Hematopoietic multipotent progenitor cell treated with erythropoietin and hydrocortisone succinate and interleukin-3 and kit ligand, for 4 days (in vitro differentiated cells): Measurements from ENCODE around the gene BDP1.
"Not testable (repeated sequence)": the region's sequence is repeated elsewhere in the genome, so short reads cannot be mapped to it uniquely, and the experiment has no call there.

Experiments used
- DNase-seq: peaks from one replicate; pipeline ENCODE4 v3.0.0-alpha.2; 2015

BDP1 gene

GRCh38 chr5:71571811-71572210 lies 116.4 kb downstream of the BDP1 start:
- not testable (repeated sequence) for DNase-seq

DNA sequence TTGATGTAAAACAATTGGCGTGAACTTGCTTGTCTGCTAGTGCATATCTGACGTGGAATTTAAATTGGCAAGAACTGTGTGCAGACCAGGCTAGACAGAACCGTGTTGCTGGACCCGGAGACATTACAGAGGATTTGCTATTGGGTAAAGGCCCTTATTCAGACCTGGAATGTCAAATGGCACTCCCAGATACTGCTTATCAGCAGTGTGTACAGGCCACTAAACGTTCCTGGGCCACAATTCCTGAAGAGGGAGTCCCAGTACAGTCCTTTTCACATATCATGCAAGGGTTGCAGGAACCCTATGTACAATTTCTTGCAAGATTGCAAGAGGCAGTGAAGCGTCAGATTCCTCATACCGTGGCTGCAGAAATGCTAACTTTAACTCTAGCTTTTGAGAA lies 118.1 kb downstream of the BDP1 start:
- no peak for DNase-seq

DNA sequence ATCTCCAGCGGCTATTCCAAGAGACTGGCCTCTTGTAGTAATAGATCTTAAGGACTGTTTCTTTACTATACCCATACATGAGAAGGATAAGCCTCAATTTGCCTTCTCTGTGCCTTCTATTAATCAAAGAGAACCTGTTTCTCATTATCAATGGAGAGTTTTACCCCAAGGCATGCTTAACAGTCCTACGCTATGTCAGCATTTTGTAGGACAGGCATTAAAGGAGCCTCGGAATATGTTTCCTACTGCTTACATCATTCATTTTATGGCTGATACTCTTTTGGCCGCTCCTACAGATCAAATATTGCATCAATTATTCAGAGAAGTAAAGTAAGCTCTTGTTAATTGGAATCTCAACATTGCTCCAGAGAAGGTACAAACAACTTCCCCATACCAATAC lies 120.1 kb downstream of the BDP1 start:
- DNase-seq: not testable (repeated sequence)

DNA sequence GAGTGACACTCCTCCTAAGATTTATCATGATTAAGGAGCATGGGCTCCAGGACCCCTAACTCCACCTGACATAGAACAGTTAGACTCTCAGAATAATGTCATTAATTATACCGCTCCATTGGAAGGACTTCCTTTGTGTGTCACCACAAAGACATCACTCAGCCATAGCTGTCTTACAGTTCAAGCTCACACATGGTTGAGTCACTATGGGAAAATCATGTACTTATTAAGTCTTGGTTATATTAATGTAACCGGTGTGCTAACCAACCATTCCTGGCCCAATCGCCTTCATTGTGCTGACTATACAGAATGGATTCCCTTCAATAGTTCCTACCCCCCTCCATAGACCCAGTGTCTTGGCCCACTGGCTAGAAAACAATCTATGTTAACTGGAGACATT lies 120.8 kb downstream of the BDP1 start:
- DNase-seq: no peak

DNA sequence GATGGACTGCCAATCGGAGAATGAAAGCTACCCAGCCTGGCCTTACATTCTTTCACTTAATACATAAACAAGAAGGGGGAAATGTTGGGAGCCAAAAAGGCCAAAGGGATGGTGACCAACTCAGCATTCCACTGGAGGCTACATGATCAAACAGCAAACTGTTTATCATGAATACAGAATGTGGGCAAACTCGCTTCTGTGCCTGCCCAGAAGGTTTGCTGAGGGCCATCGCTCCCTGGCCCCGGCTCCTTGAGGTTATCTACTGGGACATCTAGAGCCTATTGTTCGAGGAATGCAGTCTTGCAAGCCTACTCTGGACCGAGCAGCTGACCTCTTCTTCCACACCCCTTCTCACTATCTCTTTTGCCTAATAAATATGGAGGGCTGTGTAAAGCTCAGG lies 122.4 kb downstream of the BDP1 start:
- not testable (repeated sequence) for DNase-seq

DNA sequence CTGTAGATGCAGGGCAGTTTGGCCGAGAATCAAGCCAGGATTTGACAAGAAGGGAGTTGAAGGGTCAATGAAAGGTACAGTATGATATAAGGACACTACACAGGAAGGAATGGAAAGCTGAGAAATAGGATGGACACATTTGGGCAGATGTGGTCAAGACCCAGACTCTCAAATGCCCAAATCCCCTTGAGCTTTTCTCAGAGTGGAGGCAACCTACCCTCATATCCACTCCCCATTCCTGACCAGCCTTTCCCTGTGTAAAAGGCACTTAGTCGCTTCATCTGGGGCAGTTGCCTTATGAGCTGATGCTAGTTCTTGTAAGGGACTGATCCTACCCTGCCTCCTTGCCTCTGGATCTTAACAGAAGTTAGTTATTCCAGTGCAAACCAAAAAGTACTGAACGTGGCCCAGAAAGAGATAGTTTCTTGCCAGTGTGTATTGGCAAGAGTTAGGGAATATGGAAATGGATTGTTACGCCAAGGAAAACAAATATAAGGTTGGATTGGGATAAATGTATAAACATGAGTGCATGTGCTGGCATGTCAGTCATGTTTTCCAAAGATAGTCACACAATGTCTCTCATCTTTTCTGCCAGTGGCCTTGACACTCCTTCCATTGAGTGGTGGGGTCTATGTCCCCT lies 127.6 kb downstream of the BDP1 start:
- DNase-seq: no peak

DNA sequence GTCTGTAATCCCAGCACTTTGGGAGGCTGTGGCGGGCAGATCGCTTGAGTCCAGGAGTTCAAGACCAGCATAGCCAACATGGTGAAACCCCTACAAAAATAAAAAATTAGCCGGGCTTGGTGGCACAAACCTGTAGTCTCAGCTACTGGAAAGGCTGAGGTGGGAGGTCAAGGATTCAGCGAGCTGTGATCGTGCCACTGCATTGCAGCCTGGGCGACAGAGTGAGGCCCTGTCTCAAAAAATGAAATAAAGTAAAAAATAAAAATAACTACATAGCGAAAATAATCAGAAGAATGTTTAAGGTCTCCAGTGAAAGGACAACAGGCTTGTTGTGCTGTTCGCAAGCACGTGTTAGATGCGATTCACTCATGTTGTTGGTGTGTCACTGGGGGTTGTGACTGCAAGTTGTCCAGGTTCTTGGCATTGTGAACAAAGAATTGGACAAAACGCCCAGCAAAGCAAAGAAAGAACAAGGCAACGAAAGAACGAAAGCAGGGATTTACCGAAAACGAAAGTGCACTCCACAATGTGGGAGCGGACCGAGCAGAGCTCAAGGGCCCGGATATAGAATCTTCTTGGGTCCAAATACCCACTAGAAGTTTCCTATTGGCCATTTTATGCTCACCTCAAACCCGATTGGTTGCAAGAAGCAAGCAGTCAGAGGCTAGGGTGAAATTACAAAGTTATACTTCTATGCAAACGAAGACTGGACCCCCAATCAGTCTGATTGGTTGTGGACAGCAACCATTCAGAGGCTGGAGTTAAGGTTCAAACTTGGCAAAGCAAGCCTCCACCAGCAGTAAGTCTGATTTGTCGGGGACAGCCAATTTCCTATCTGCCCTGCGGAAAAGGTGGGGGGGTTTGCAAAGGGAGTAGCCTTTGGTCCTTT lies 130.8 kb downstream of the BDP1 start:
- DNase-seq: peak; percentile 60

GRCh38 chr5:71586941-71587765 lies 131.7 kb downstream of the BDP1 start, which contains the start of gene MCCC2:
Gene MCCC2 (plus strand): TSS chr5:71587340. CDS start chr5:71587426, 86 bp downstream.
- peak; percentile 99 for DNase-seq

DNA sequence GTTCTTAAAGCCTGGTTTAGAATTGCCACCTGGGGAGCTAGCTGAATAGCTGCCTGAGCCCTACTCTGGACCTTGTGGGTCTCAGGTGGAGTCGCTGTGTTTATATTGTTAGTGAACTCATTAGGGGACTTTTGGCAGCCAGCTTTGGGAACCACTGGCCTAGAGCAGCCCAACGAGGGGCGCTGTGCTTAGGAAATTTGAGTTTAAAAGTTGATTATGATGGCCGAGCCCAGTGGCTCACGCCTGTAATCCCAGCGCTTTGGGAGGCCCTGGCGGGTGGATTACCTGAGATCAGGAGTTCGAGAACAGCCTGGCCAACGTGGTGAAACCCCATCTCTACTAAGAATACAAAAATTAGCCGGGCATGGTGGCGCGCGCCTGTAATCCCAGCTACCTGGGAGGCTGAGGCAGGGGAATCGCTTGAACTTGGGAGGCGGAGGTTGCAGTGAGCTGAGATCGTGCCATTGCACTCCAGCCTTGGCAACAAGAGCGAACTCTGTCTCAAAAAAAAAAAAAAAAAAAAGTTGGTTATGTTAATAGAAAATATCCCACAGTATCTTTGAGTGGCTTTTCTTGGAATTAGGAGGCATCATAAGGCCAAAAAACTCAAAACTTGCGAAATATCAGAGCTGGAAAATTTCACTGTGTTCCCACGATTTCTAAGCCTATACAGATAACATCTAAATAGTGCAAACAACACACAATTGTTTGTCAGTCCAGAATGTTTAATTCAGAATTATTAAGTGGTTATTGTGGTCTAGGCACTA lies 132.5 kb downstream of the BDP1 start:
- no peak for DNase-seq

DNA sequence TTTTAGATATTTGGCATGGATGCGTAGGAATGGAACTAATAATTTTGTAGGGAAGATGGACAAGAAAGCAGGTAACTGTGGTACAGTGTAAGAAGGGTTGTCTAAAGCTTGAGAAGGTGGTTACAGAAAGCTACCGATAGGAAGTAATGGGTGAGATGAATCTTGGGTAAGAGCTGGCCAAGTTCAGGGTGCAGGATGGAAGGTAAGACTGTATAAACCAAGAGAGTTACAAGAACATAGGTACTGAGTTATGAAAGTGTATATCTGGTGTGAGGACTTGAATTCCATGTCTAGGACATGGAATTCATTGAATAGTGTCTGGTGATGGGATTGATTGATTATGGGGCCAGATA lies 133.1 kb downstream of the BDP1 start:
- DNase-seq: no peak

- no peak for DNase-seq
Observed at GRCh38 chr5:71589903-71590302, 134.5 kb downstream of the BDP1 start.

GRCh38 chr5:71591100-71591499 lies 135.6 kb downstream of the BDP1 start:
- no peak for DNase-seq

DNA sequence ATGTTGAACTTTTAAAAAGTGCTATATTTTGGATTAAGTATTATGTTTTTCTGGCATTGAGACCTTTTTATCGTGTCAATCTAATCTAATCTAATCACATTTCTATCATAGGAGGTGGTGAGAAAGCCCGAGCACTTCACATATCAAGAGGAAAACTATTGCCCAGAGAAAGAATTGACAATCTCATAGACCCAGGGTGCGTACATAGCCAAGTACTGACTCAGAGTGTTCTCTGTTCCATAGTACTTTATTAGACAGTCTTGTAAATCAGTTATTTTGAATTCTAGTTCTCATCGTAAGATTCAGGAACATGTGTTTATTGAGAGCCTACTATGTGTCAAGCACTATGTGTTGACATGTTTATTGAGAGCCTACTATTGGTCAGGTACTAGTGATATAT lies 140.7 kb downstream of the BDP1 start:
- no peak for DNase-seq

GRCh38 chr5:71597001-71597400 lies 141.6 kb downstream of the BDP1 start:
- DNase-seq: no peak

DNA sequence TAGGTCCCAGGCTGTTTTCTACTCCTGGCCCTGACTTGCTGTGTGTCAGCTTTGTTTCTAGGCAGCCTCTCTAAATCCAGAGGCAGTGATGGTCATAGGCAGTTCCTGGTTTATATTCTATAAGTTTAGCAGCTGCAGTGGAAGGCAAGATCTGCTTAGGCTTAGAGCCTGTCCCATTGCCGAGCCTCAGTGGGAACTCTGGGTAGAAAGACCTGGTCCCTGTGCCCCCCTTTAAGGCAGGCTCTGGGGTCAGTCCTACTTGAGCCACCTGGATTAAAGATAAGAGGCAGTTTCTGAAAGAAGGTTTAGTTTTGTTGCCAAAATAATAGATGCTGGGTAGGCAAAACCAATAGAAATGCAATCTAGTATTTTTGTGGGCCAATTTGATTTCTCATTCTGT lies 145.3 kb downstream of the BDP1 start:
- no peak for DNase-seq

DNA sequence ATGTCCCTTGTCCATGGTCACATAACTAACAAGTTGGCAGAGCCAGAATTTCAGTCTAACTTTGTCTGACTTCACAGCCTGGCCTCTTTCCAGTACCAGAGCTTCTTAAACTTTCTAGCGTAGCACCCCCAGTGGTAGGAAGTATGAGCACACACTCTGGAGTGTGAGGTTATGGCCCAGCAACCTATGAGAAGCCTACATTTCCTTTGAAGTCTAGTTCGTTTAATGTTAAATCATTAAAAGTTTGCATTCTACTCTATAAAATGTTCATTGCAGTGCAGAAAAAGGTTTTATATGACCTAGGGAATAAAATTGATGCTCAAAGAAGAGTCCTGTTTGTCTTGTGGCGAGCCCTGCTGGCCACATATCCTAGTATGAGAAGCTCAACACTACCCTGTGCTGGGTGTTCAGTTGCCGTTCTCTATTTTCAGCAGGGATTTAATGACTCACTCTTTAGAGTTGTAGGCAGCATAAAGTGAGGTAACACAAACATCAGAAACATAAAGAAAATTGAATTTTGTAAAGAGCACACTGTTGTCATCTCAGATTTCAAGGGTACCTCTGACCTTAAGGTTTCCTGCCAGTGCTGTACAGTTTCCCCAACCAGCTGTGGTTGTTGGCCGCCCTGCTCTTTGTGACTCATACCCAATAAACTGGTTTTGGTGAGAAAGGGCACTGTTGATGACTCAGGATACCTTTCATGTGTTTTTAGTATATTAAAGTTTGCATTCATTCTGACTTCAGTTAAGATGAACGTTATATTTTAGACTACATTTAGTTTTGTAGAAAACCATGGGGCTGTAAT lies 146.0 kb downstream of the BDP1 start:
- DNase-seq: peak; percentile 86

DNA sequence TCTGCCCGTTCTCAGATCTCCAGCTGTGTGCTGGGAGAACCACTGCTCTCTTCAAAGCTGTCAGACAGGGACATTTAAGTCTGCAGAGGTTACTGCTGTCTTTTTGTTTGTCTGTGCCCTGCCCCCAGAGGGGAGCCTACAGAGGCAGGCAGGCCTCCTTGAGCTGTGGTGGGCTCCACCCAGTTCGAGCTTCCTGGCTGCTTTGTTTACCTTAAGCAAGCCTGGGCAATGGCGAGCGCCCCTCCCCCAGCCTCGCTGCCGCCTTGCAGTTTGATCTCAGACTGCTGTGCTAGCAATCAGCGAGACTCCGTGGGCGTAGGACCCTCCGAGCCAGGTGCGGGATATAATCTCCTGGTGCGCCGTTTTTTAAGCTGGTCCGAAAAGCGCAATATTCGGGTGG lies 154.5 kb downstream of the BDP1 start:
- DNase-seq: not testable (repeated sequence)

DNA sequence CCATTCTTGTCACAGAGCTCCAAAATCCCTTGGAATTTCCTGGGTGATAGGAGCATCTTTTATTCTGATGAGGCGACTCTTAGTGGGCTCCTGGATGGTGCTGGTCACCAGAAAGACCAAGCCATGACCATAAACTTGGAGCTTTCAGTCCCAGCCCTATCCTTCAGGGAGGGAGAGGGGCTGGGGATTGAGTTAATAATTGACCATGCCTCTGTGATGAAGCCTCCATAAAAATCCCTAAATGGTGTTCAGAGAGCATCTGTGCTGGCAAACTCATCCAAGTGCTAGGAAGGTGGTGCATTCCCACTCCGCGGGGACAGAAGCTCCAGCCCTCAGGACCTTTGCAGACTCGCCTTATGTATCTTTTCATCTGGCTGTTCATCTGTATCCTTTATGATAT lies 160.4 kb downstream of the BDP1 start:
- no peak for DNase-seq
